PC-9 (cell line): Measurements from ENCODE around the gene TSTD2.

Experiments
- CTCF ChIP-seq: fragments of 200-600 bp; sonication (generic); conservative IDR thresholded peaks from 2 replicates; pipeline ENCODE4 v1.6.1; 2017; ENCODE audit warnings: mixed run types, antibody characterized with exemption, mild to moderate bottlenecking, moderate library complexity
- EZH2 ChIP-seq: fragments of 200-600 bp; sonication (generic); IDR thresholded peaks from 2 replicates; pipeline ENCODE4 v1.8.0; 2017; ENCODE audit warnings: antibody characterized with exemption, low read depth

- TF ChIP-seq CTCF (no peak), EZH2 (no peak)
Measured at GRCh38 chr9:97550386-97550785, 82.8 kb downstream of the TSTD2 start.
